SKM-1 treated with dmso at 0.1 percent for 144 hours (cell line): ENCODE measurements around the gene TSC22D3.

ENCODE experiments used
- DNase-seq: peaks from one replicate; lab custom pipeline; 2025; ENCODE audit not compliant: unreplicated experiment; lab: John Stamatoyannopoulos, UW

TSC22D3 gene

DNA sequence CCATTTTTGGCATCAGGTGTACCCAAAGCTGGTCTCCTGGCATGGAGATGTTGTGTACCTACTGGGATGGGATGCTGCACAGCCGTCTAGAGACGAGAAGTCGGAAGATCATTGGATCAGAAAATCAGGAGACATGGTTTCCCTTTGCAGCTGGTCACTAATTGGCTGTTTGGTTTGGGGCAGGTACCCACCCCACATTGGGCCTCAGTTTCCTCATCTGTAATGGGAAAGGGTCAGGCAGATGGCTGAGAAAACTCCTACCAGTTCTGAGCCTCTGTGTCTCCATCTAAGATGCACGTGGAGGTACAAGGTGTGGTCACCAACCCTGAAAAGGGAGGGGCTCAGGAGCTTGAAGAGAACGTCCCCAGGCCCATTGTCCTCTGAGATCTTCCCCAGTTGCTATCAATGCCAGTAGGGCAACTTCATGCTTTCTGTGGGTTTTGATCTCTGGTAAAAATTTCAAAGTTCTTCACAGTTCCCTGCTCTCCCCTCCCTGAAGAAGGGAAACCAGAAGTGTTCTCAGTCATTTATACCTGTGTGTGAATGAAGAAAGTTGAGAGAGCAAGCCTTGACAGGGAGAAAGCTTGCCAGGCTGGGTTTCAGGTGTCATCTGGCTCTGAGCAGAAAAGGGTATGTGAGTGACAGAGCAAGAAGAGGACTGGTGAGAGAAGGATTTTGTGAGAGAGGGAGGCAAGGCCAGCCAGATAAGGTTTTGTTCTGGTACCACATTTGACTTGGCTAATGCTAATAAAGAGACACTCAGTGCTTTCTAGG, 15.1 kb downstream of the TSC22D3 start:
- no peak for DNase-seq

- no peak for DNase-seq
Observed at GRCh38 chrX:107758231-107758766, 17.3 kb downstream of the TSC22D3 start.

- no peak for DNase-seq
Observed at GRCh38 chrX:107755721-107756120, 19.9 kb downstream of the TSC22D3 start.

DNA sequence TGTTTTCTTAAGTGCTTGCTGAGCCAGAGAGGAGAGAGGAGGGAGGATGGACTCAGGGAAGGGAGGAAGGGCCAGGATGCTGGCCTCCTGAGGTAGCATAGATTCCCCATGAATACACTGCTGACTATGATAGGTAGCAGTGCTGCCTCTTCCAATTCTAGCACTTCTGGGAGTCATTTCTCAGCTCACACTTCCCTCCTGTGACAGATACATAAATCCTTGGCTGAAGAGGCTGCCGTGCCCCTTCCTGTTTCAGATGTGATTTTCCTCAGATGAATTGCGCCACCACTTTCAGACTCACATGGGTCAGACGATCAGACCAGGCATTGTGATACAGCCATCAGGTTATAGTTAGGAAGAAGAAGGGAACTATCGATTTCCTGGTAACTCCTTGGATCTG, 22.4 kb downstream of the TSC22D3 start:
- DNase-seq, result peak; percentile 32

GRCh38 chrX:107752714-107753113, 22.9 kb downstream of the TSC22D3 start:
- DNase-seq, result no peak

GRCh38 chrX:107752043-107752442, 23.5 kb downstream of the TSC22D3 start:
- no peak for DNase-seq

- DNase-seq, result no peak
Observed at GRCh38 chrX:107750861-107751445, 24.6 kb downstream of the TSC22D3 start.

GRCh38 chrX:107750263-107750662, 25.3 kb downstream of the TSC22D3 start:
- no peak for DNase-seq

- DNase-seq, result no peak
Observed at GRCh38 chrX:107748506-107748905, 27.1 kb downstream of the TSC22D3 start.

DNA sequence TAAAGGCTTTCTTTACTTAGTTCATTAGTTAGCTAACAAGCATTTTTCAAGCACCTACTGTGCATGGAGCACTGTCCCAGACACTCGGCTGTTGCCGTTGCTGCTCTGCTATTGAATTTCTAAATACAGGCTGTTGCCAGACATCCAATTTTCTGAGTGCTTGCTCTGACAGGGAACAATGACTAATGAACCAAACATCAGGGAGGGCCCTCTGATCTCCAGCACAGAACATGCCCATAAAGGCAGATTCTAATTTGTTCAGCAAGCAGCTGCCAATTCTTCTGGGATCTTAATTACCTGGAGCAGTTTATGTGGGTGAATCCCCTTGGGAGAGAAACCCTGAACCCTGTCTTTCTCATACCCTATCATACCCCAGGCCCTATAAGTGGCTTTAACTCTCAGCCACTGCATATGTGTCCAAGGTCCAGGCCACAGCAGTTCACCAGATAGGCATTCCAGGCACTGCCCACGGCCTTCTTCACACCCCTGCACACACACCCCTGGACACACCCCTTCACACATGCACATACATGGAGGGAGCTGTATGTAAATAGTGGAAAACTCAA, 27.9 kb downstream of the TSC22D3 start:
- DNase-seq, result no peak

GRCh38 chrX:107744868-107745267, 30.7 kb downstream of the TSC22D3 start:
- DNase-seq, result no peak

GRCh38 chrX:107743995-107744394, 31.6 kb downstream of the TSC22D3 start:
- DNase-seq, result no peak

DNA sequence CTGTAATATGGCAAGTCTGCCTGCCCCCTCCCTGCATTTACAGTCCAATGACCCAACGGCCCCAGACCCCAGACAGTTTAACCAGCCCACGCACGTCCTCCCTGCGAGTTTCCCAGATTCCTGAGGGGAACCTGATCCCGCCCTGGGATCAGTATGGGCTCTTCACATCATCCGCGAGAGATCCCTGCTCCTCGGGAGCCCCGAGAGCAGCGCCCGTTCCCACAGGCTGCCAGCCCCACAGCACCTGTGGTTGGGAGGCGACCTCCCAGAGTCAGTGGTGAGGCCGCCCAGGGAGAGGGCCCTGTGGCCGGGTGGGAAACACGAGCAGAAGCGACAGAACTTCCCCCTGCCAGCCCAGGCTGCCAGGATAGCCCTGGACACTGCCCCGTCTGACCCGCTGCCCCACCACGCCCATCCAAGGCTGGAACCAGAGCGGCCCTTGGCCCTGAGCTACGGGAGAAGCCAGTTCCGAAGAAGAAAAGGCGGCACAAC, 32.8 kb downstream of the TSC22D3 start:
- DNase-seq, result no peak

DNA sequence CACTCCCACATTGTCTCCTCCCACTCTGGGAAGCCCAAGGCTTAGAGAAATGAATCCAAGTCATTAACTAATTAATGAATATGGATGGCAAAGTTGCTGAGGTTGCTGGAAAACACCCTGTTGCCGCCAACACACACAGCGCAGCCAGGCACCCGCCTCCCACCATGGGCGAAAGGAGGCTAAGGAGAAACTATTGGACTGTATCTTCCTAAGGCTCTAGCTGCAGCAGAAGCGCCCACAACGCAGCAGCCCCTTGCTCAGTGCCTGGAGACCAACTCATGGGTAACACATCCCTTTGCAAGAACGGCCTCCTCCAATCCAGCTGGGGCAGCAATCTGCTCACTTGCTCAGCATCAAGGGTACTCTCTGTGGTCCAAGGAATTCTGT, 34.2 kb downstream of the TSC22D3 start:
- DNase-seq, result no peak

DNA sequence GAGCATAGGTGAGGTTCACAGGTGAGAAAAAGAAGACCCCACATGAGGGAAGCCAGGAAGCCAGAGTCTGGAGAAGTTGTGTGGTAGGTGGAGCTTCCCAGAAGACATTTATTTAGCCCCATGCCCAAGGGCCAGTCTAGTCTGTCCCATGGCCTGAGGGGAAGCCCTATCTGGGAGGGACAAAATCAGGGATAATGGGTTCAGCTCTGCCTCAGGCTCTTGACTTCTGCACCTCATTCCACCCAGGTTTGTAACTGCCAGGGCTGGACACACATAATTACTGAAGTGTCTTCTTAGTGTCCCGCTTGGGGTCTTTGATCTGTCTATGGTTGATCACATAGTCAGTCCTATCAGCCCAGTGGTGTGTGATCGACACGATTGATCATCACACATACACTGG, 36.0 kb downstream of the TSC22D3 start:
- DNase-seq, result no peak

DNA sequence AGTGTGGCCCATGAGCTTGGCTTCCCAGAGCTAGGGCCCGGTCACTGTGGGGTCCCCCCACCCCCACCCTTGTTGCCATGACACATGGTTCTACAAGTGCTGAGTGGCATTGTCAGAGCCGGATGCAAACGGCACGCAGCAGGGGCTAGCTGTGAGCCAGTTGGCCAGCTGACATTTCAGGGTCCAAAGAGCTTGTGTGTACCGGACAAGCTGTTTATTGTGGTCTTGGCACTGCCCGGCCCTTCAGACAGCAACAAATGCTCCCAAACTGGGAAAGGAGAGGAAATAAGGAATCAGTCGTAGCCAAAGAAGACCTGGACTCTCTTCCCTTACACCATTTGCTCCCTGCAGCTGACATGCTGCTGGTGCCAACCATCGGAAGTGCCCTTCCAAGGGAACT, 36.8 kb downstream of the TSC22D3 start:
- no peak for DNase-seq

DNA sequence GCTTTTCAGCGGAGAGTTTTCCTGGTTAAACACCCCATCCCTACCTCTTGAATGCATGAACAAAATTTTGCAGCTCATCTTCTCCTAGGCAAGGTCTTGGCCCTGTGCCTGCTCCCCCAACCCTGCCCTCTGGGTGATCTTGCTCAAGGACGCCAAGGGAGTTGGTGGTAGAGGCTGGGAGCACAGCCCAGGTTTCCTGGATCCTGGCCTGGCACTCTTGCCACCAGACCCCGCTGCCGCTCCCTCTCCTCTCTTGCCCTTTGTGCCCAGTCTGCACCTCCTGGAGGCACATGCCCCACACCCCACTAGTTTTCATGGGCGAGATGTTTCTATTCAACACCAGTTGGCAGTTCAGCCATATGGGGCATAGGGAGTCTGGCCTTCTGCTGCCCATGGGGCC, 37.3 kb downstream of the TSC22D3 start:
- no peak for DNase-seq

- DNase-seq, result no peak
Observed at GRCh38 chrX:107736781-107737531, 38.6 kb downstream of the TSC22D3 start.

DNA sequence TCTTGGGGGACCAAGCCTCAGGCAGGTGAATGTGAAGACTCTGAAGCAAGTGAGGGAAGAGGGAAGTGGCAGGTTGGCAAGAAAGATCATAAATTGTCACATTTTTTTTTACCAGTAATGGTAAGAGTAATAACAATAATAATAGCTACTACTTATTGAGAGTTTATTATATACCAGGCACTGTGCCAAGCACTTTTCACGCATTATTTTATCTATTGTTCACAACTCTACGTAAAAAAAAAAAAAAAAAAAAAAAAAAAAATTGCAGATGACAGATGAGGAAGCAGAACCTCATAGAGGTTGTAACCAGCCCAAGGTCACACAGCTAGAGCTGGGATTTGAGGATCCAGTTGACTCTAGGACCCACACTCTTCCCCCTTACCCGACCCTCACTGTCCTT, 40.9 kb downstream of the TSC22D3 start:
- no peak for DNase-seq

DNA sequence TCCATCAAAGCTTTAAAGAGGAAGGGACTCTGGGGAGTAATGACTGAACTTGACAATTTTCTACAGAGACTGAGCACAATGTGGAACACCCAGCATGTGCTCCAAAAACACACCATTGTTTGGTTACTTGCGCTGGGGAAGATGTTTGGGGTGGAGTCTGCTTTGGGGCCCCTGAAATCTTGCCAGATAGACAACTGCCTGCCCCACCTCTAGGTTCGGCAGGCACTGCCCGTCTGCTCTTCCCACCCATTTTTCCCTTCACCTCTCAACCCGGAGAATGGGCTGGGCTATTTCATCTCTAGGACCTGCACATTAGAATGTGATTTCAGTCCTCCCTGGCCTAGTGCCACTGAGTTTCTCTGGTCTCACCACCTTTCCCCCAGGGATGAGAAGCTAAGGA, 41.9 kb downstream of the TSC22D3 start:
- DNase-seq, result no peak

GRCh38 chrX:107731831-107732502, 43.6 kb downstream of the TSC22D3 start:
- peak; percentile 39 for DNase-seq
